ENCODE measurements around the gene SPINK6.

GRCh38 chr5:148255456-148255855, 52.6 kb downstream of the SPINK6 start:
- no peak for TF ChIP-seq CTCF (conservative IDR thresholded peaks at IDR 0.05 in 1 of 2, IDR thresholded peaks at IDR 0.05 in 1 of 2; ENCODE audit: extremely low read depth in 1 of 2, insufficient read depth in 1 of 2, low read depth in 1 of 2, low read length in 2 of 2)
- no peak for TF ChIP-seq EZH2 (IDR thresholded peaks at IDR 0.05; ENCODE audit: borderline replicate concordance, low read length)
